Upper lobe of left lung (tissue), 6 donors: ENCODE results near the gene CSPG4. TPM values are rescaled to one million over a fixed set of nuclear protein-coding genes. Genes with fewer than 3 reads are reported as not detected.
"Not testable (repeated sequence)": the region's sequence is repeated elsewhere in the genome, so short reads cannot be mapped to it uniquely, and the experiment has no call there.

Experiments used
- ATAC-seq, 2 donors: fragments of 200-7000 bp; cut with Tn5 transposase; one replicate each; pipeline ENCODE4 v1.9.1; 2022; ENCODE audit warnings: mild to moderate bottlenecking in 2 of 2, moderate library complexity in 2 of 2; ENCODE audit not compliant: low FRiP score in 2 of 2
- DNase-seq, 2 donors: peaks; one replicate each; pipeline ENCODE4 v3.0.0-alpha.2; 2019 to 2020
- H3K27ac ChIP-seq, 4 donors: fragments of 200-600 bp; sonication (generic); one replicate each; pipeline ENCODE4 v1.5.1; 2016 to 2019
- H3K27me3 ChIP-seq, 4 donors: fragments of 200-600 bp; sonication (generic); one replicate each; pipeline ENCODE4 v1.5.1; 2017 to 2019
- H3K36me3 ChIP-seq, 4 donors: fragments of 200-600 bp; sonication (generic); one replicate each; pipeline ENCODE4 v1.5.1; 2016 to 2019
- H3K4me1 ChIP-seq, 4 donors: fragments of 200-600 bp; sonication (generic); one replicate each; pipeline ENCODE4 v1.5.1; 2018 to 2019
- H3K4me3 ChIP-seq, 4 donors: fragments of 200-600 bp; sonication (generic); one replicate each; pipeline ENCODE4 v1.5.1; 2017 to 2019; ENCODE audit warnings: mild to moderate bottlenecking in 2 of 4, moderate library complexity in 1 of 4
- H3K9me3 ChIP-seq, 4 donors: fragments of 200-600 bp; sonication (generic); one replicate each; pipeline ENCODE4 v1.5.1; 2018 to 2019
- CTCF ChIP-seq, 6 experiments: fragments of 450-650 bp in 4 of 6; fragments of 200-600 bp in 2 of 6; sonication (generic) in 2 of 6; IDR thresholded peaks; one replicate each; pipeline ENCODE4 v1.5.1; 2016 to 2019; ENCODE audit warnings: antibody characterized with exemption in 6 of 6
- EP300 ChIP-seq, 4 donors: sonication (generic); formaldehyde crosslinking; IDR thresholded peaks; one replicate each; pipeline ENCODE4 v1.5.1; 2017; ENCODE audit warnings: antibody characterized with exemption in 4 of 4, control low read depth in 2 of 4
- POLR2A ChIP-seq, 4 donors: fragments of 450-650 bp; IDR thresholded peaks; one replicate each; pipeline ENCODE4 v1.5.1; 2016 to 2017; ENCODE audit warnings: antibody characterized with exemption in 4 of 4, mild to moderate bottlenecking in 2 of 4
- POLR2AphosphoS5 ChIP-seq, 2 donors: sonication (generic); formaldehyde crosslinking; IDR thresholded peaks; one replicate each; pipeline ENCODE4 v1.5.1; 2017; ENCODE audit warnings: antibody characterized with exemption in 2 of 2
- WGBS, 2 donors: methylation state at CpG; one replicate each; pipeline ENCODE4 v1.1.5; 2017 to 2018; 5-methylcytosine and 5-hydroxymethylcytosine counted together
- total RNA-seq, 6 donors: library from RNA; depleted of rRNA in 4 of 6; stranded (reverse); fragments of >200 nt in 4 of 6; gene quantifications; one replicate each; pipeline versions ENCODE4 v1.1.0 to v1.2.1, GENCODE V29; 2016 to 2021
- donor health status: DM: no; HTN: no; CAD: no; lungs with moderate emphysema.
- donor health status: DM: no; HTN: yes; CAD: no; lungs with severe emphysema.

The CSPG4 gene
- total RNA-seq, 6 donors from 2014 or later = 8.5 to 38.3 (median 17.7) TPM

- H3K4me3 ChIP-seq = no peak overlapping the region
- no peaks in the 10 kb centered on the region for H3K27me3 ChIP-seq
- H3K36me3 ChIP-seq = no peaks in the 10 kb centered on the region
- H3K4me1 ChIP-seq = no peaks in the 10 kb centered on the region
- TF ChIP-seq CTCF (IDR thresholded peaks at IDR 0.05) = no peak
- TF ChIP-seq EP300 (IDR thresholded peaks at IDR 0.05) = no peak
- TF ChIP-seq POLR2AphosphoS5 (IDR thresholded peaks at IDR 0.05) = no peak
- no peak for TF ChIP-seq POLR2A (IDR thresholded peaks at IDR 0.05)
- ATAC-seq = no peak
- no peak overlapping the region for H3K27ac ChIP-seq
- 63 to 100% methylated on average over 1 of the region's 2 CpGs for WGBS, 2 donors
- DNase-seq = no peak
- H3K9me3 ChIP-seq = no peaks in the 10 kb centered on the region
Measured at GRCh38 chr15:75751116-75751875, 38.6 kb upstream of the CSPG4 start.

DNA sequence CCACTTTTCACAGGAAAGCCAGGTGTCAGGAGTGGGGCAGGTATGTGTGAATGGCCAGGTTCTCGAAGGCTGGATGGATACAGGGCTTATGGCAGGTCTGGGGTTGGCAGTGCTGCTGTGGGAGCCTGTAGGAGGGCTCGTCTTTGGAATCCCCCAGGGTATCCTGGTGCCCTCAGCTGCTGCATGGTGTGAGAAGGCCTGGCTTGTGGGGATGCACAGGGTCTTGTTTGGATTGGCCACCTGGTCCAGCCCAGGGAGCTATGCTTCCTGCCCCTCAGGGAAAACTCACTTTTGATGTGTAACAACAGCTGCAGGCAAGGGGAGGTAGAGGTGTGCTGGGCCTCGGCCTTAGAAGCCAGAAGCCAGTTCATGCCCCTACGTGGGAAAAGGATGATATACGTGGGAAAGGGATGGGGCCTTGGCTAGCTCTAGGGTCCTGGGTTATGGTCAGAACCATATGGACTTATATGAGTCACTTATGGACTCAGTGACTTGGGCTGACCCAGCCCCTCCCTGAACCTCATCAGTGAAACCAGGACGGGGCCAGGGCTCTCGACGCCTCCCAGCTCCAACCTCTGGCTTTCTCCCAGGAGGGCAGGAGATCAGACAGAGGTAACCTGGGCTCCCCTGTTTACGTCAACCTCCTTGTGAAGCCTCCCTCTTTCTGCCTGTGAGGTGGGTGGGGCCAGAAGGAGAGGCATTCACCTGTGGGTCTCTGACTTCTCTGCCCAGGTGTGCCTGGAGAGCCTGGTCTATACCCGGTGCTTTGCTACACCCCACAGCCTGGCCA lies 37.8 kb upstream of the CSPG4 start:
- H3K27me3 ChIP-seq = no peaks in the 10 kb centered on the region
- WGBS, 2 donors = 88% methylated on average over 6 to 10 of the region's 10 CpGs
- no peaks in the 10 kb centered on the region for H3K4me1 ChIP-seq
- TF ChIP-seq POLR2AphosphoS5 (IDR thresholded peaks at IDR 0.05) = no peak
- H3K9me3 ChIP-seq = no peaks in the 10 kb centered on the region
- H3K4me3 ChIP-seq = no peak overlapping the region
- H3K27ac ChIP-seq = no peak overlapping the region
- ATAC-seq (no peak), DNase-seq (no peak)
- no peaks in the 10 kb centered on the region for H3K36me3 ChIP-seq

DNA sequence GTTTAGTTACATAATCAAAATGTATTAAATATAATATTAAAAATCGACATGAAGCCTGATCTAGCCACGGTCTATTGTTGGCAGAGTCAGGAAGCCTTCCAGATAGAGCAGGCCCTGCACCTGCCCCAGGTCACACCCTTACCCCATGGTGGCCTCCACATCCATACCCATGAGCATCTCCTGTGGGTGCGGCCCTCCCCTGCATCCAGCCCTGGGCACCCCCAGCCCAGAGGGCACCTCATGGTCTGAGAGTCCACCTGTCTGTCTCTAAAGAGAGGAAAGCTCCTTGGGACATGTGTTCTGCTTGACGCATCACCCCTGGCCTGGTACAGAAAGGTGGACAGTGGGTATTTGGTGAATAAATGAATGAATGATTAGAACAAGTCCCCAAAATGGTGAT lies 37.2 kb upstream of the CSPG4 start:
- TF ChIP-seq POLR2AphosphoS5 (IDR thresholded peaks at IDR 0.05) (no peak), POLR2A (IDR thresholded peaks at IDR 0.05) (no peak), EP300 (IDR thresholded peaks at IDR 0.05) (no peak), CTCF (IDR thresholded peaks at IDR 0.05) (no peak)
- Histone ChIP-seq H3K9me3 (no peaks in the 10 kb centered on the region), H3K27me3 (no peaks in the 10 kb centered on the region), H3K36me3 (no peaks in the 10 kb centered on the region), H3K4me3 (no peak overlapping the region), H3K27ac (no peak overlapping the region), H3K4me1 (no peaks in the 10 kb centered on the region)
- 82 to 99% methylated on average over 4 of the region's 4 CpGs for WGBS, 2 donors
- no peak for DNase-seq
- ATAC-seq = no peak

DNA sequence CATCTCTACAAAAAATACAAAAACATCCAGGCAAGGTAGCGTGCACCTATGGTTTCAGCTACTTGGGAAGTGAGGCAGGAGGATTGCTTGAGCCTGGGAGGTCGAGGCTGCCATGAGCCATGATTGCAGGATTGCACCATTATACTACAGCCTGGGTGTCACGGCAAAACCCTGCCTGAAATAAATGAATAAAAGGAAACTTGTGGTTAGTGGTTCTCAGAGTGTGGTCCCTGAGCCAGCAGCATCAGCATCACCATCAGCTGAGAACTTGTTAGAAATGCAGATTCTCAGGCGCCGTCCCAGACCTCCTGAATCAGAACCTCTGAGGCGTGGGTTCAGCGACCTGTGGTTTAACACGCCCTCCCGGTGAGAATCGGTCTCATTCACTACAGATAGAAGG lies 36.2 kb upstream of the CSPG4 start:
- not testable (repeated sequence) for H3K4me3 ChIP-seq, ATAC-seq, H3K27ac ChIP-seq, H3K36me3 ChIP-seq, H3K27me3 ChIP-seq, H3K9me3 ChIP-seq, DNase-seq, H3K4me1 ChIP-seq
- 58 to 71% methylated on average over 3 to 5 of the region's 10 CpGs for WGBS, 2 donors

- WGBS, 2 donors = 94 to 97% methylated on average over 5 of the region's 5 CpGs
- not testable (repeated sequence) for H3K27ac ChIP-seq, H3K4me1 ChIP-seq, DNase-seq, H3K4me3 ChIP-seq, H3K27me3 ChIP-seq, H3K9me3 ChIP-seq, H3K36me3 ChIP-seq, ATAC-seq
Measured at GRCh38 chr15:75747121-75747520, 34.5 kb upstream of the CSPG4 start.

- H3K27me3 ChIP-seq = no peaks in the 10 kb centered on the region
- no peaks in the 10 kb centered on the region for H3K4me1 ChIP-seq
- H3K4me3 ChIP-seq = no peak overlapping the region
- DNase-seq = no peak
- no peak overlapping the region for H3K27ac ChIP-seq
- 75 to 81% methylated on average over 1 of the region's 1 CpG for WGBS, 2 donors
- ATAC-seq = no peak
- no peaks in the 10 kb centered on the region for H3K9me3 ChIP-seq
- H3K36me3 ChIP-seq = no peaks in the 10 kb centered on the region
- TF ChIP-seq CTCF (IDR thresholded peaks at IDR 0.05) (no peak), POLR2A (IDR thresholded peaks at IDR 0.05) (no peak), EP300 (IDR thresholded peaks at IDR 0.05) (no peak), POLR2AphosphoS5 (IDR thresholded peaks at IDR 0.05) (no peak)
Measured at GRCh38 chr15:75745305-75745704, 32.7 kb upstream of the CSPG4 start.

DNA sequence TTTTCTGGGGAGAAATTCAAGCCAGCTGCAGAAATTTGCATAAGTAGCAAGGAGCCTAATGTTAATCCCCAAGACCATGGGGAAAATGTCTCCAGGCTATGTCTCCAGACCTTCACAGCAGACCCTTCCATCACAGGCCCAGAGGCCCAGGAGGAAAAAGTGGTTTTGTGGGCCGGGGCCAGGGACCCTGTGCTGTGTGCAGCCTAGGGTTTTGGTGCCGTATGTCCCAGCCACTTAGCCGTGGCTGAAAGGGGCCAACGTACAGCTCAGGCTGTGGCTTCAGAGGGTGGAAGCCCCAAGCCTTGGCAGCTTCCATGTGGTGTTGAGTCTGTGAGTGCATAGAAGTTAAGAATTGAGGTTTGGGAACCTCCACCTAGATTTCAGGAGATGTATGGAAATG lies 29.7 kb upstream of the CSPG4 start:
- not testable (repeated sequence) for H3K9me3 ChIP-seq, DNase-seq, H3K27ac ChIP-seq, H3K36me3 ChIP-seq, ATAC-seq, H3K27me3 ChIP-seq, H3K4me3 ChIP-seq
- peaks cover 13 to 17% (median 14%) of the 10 kb centered on the region in 4 donors for H3K4me1 ChIP-seq
- 97 to 100% methylated on average over 1 to 4 of the region's 4 CpGs for WGBS, 2 donors
